GM18499 (cell line): Measurements from ENCODE around the gene PRSS48.
"Not testable (repeated sequence)": the region's sequence is repeated elsewhere in the genome, so short reads cannot be mapped to it uniquely, and the experiment has no call there.

ENCODE experiments used
- ATAC-seq: cut with Tn5 transposase; IDR thresholded peaks from one replicate; pipeline ENCODE4 v1.9.1; 2021; ENCODE audit warnings: moderate number of reproducible peaks; ENCODE audit not compliant: insufficient read depth, unreplicated experiment

Gene PRSS48, protein sequence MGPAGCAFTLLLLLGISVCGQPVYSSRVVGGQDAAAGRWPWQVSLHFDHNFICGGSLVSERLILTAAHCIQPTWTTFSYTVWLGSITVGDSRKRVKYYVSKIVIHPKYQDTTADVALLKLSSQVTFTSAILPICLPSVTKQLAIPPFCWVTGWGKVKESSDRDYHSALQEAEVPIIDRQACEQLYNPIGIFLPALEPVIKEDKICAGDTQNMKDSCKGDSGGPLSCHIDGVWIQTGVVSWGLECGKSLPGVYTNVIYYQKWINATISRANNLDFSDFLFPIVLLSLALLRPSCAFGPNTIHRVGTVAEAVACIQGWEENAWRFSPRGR

DNA sequence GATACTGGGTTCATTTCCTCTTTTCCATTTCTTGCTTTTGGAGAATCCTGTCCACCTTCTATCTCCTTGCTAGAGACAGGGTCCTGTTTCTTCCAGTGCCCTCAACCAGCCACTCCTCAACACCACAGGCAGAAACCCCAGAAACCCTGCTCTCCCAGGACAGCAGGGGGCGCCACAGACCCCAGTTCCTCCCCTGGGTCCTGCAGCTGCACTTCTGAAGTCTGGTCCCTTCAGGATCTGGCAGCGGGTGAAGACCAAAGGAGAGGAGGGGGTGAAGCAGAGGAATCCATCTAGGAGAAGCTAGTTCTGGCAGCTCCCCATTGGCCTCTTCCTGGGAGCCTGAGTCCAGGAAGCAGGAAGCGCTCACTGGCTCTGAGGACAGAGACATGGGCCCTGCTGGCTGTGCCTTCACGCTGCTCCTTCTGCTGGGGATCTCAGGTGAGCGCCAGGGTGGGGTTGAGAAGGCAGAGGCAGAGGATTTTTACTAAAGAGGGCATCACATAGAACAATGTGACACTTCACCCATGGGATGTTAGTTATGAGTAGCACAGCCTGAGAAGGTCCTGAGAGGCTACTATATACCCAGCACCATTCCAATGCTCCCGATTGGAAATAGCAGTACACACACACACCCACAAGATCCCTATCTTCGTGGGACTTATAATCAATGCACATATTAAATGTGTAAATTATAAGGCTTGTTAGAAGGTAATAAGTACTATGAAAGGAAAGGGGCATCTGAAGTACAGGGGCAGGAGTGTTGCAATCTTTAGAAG lies at the start of gene PRSS48:
PRSS48 (plus strand) TSS at position 375 of the 776 bp plus-strand sequence; CDS start at position 387, 12 bp downstream.
- ATAC-seq, result no peak

DNA sequence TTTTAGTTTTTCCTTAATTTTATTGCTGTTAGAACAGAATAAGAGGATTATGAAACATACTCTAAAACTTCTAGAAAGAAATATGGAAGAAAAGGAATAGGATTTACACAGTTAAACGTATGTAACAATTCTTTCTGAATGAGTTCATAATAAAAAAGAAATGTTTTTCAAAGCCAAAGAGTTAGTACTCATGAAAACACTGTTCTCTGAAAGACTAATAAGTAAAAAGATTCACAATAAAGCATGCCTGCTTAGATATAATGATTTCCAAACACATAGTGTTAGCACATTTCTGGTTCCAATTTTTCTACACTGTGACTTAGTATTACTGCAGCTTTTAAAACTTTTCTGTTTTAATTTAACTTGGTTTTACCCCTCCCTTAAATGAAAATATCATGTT lies 49.8 kb upstream of the PRSS48 start:
- no peak for ATAC-seq

DNA sequence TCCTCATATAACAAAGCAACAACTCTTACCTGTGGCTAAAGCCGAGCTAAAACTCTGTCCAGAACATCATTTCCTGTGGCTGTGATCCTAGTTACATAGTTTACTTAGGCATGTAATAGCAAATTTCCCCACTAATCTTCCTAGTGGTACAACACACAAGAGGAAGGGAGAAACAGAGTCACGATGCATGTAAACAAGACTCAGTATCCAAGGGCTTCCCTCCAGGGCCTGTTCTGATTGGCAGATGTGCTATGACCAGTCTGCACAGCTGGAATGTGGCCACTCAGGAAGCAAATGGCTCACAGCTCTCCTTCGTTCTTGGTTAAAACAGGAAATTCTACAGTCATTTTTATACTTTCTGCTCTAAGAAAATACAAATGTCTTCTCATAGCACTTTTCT lies 49.2 kb upstream of the PRSS48 start:
- ATAC-seq, result no peak

DNA sequence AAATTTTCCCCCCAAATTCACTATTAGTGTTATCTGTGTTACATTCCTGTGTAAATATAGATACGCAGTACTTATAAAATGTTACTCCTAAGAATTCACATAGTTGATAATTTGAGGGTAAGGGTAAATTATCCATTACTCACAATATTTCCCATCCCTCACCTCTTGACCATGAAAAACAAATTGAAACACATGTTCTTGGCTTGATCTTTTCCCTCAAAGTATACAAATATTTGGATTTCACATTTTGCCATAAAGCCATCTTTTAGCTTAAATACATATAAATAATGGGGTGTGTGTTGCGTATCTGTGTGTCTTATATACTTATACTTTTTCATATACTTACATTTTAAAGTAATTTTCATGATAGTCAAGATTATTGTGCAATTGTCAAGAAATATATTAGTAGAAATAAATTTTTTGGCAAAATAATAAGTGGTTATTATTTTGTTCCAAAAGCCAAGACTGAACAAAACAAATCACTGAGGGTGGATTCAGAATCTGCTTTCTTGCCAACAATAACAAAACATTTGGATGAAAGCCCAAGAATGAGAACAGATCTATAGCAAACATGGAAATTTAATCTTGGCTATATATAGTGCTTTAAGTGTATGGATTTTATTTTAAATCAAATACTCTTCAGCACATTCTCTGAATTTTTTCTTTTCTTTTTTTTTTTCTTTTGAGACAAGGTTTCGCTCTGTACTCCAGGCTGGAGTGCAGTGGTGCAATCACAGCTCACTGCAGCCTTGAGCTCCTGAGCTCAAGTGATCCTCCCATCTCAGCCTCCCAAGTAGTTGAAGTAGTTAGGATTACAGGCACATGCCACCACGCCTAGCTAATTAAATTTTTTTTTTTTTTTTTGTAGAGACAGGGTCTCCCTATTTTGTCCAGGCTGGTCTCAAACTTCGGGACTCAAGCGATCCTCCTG lies 48.5 kb upstream of the PRSS48 start:
- no peak for ATAC-seq

DNA sequence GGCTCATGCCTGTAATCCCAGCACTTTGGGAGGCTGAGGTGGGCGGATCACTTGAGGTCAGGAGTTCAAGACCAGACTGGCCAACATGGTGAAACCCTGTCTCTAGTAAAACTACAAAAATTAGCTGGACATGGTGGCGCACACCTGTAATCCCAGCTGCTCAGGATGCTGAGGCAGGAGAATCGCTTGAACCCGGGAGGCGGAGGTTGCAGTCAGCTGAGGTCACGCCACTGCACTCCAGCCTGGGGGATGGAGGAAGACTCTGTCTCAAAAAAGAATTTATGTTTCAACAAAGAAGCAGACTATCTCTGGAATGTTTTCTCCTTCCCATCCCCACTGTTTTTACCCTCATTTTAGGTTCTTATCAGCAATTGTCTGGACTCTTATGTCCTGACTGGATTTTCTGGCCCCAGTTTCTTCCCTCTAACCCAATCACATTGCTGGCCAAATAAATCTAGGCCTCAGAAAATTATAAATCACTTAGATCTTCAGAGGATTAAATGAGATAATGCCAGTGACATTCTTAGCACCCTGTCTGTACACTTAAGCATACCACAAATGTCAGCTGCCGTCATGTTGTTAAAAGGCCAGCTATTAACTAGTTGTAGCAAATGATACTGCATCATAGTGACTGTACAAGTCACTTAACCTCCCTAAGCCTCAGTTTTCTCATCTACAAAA lies 44.9 kb upstream of the PRSS48 start:
- ATAC-seq, result no peak

DNA sequence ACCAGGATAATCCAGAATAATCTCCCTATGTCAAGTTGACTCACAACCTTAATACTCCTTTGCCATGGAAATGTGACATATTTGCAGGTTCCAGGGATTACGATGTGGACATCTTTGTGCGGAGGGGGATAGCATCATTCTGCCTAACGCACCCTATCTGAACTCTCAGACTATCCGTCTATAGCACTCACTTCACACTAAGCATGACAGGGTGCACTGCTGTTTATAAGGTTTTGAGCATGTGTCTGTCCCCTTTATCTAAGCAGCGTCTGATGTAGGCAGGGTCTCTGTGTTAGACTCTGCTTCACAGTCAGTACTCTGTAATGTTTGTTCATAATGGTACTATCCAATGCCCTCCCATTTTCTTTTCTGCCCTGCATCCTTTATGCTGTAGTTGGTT lies 43.4 kb upstream of the PRSS48 start:
- ATAC-seq, result no peak

DNA sequence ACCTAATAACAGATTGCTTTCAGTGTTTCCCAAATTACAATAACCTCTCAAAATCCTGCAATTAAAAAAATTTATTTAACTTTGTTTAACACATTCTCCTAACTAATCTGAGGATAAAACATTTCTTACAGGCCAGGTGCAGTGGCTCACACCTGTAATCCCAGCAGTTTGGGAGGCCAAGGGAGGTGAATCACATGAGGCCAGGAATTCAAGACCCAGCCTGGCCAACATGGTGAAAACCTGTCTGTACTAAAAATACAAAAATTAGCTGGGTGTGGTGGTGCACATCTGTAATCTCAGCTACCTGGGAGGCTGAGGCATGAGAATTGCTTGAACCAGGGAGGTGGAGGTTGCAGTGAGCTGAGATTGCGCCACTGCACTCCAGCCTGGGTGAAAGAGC lies 41.6 kb upstream of the PRSS48 start:
- ATAC-seq, result not testable (repeated sequence)

DNA sequence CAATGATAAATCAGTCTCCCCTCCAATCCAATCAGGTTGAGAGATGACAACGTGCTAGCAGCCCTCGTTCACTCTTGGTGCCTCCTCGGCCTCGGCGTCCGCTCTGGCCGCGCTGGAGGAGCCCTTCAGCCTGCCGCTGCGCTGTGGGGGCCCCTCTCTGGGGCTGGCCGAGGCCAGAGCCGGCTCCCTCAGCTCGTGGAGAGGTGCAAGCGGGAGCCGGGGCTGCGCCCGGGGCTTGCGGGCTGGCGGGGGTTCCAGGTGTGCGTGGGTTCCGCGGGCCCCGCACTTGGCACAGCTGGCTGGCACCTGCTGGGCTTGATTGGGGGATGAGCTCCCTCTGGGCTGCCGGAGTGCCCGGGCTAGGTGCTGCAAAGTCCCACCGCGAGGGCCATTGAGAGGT lies 40.9 kb upstream of the PRSS48 start:
- ATAC-seq, result no peak

DNA sequence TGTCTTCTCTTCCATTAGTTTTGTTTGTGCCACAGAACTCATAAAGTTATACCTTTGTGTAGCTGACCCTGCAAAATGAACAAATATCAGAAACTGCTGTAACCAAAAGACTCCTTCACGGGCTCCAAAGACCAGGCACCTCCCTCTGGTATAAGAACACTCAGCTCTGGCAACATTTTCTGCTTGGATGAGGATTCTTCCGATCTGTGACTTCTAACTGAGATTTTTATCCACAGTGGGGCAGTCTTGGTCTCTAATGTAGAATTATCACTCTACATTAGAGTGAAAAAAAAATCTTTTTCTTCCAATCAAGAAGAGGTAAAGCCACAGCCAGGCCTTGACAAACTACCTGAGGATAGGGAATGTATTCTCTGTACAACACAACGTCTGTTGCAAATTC lies 38.5 kb upstream of the PRSS48 start:
- ATAC-seq, result no peak

DNA sequence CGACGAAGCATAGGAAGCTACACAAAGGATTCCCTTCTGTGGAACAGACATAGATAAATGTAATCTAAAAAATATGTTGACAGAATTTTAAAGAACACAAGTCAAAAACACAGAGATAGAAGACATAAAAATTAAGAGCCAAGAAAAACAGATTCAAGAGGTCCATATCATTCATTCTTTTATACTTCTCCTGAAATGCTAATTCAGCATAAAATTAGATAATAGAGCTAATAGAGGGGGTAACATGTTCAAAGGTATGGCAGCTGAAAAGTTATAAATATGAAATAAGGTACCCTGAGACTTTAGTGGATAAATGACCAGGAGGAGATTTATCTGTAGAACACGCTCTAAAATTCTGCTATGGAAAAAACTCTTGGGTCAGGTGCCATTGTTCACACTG lies 37.4 kb upstream of the PRSS48 start:
- no peak for ATAC-seq

DNA sequence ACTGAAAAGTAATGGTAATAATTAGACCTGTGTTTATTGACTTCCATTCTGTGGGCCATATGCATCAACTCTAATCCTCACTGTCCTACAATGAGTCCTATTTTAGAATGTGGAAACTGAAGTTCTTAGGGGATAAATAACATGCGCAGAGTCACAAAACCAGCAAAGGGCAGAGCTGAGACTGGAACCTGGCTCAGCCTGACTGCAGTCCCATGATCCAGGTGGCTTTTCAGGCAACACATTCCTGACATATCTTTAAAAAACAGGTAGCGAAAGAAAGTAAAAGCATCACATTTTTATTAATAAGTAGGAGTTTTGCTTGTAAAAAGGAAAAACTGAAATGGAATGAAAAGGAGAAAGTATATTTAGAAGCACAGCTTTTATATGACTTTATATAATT lies 34.7 kb upstream of the PRSS48 start:
- ATAC-seq, result no peak

DNA sequence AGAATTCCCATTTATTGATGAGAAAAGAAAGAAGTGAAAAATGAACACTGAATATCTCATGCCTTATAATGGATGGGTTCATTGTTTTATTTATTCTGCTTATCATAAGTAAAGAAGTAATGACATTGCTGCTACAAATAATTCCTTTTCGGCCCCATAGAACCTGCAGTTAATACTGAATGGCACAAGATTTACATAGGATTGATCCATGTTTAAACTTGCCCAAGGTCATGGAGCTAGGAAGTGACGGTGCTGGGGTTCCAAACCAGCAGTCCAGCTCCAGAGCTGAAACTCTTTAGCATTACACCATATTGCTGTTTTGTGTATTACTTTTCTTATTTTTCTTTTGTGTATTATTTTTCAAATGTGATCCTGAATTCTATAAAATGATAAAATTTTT lies 30.2 kb upstream of the PRSS48 start:
- ATAC-seq, result no peak

DNA sequence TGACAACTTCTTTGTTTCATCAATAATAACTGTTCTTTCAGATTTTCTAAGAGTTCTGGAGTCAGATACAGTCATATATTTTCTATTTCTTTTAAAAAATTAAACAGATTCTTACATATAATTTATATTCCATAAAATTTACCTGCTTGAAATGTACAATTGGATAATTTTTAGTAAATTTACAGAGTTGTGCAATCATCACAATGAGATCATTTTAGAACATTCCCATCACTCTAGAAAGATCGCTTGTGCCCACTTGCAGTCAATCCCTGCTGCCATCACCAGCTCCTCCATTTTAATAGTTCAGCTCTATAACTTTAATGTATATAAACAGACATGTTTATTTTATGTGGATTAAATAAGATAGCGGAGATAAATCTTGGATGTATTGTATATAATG lies 29.6 kb upstream of the PRSS48 start:
- no peak for ATAC-seq

DNA sequence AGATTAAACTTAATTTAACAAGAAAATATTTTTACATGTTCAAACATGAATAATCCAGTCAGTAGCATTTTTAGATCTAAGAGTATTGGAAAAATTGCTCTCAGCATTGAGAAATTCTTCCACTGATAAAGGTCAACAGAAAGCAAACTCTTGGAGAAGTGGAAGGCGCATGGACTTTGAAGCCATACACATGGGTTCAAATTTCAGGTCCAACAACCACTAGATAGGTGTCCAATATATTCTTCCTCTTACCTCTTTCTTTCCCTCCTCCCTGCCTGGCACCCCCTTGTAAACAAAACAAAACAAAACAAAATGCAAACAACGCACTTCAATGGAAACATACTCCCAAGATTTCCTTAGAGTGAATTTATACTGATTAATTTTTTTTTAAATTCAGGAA lies 28.4 kb upstream of the PRSS48 start:
- no peak for ATAC-seq

DNA sequence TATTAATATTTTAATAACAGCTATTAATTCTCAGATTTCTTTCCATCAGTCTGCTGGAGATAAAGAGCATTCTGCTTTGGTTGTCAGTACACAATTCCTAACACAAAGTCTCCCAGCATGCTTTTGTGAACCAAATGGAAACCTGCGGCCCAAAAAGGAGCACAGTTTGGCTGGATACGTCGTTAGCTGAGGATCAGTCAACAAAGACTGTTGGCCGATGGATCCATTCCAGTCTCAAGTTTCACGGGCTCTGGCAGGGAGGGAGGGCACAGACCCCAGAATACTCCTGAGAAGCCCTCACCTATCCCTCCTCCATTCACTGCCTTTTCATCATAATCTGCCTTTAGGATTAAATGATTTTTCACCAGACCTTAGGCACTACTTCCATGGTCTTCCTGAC lies 26.3 kb upstream of the PRSS48 start:
- no peak for ATAC-seq

DNA sequence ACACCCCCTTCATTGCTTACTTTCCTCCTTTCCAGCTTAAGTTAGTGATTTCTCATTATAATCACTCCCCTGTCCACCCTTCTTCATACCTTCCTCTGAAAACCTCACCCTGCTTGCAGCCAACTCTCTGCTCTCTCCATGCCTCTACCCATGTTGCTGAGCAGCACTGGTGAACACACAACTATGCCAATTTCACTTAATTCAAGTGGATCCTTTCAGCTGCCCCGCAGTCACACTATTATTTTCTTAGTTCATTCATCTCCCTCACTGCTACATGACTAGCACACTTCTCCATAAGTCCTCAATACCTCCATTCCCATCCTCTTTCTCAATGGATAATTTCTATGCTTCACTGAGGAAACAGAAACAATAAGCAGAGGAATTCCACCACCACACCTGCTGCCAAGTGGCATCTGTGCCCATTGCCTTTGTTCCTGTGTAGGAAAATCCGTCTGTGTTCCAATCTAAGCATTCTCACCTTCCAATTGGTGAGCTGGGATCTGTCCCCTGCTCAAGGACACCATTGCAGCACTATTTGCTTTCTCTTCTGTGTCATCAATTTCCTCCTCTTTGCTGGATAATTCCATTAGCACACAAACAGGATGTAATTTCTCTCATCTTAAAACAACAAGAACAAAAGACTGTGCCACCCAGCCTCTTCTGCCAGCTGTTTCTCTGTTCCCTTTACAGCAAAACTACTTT lies 25.2 kb upstream of the PRSS48 start:
- no peak for ATAC-seq

DNA sequence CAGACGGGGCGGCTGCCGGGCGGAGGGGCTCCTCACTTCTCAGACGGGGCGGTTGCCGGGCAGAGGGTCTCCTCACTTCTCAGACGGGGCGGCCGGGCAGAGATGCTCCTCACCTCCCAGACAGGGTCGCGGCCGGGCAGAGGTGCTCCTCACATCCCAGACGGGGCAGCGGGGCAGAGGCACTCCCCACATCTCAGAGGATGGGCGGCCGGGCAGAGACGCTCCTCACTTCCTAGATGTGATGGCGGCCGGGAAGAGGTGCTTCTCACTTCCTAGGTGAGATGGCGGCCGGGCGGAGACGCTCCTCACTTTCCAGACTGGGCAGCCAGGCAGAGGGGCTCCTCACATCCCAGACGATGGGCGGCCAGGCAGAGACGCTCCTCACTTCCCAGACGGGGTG lies 21.7 kb upstream of the PRSS48 start:
- not testable (repeated sequence) for ATAC-seq

DNA sequence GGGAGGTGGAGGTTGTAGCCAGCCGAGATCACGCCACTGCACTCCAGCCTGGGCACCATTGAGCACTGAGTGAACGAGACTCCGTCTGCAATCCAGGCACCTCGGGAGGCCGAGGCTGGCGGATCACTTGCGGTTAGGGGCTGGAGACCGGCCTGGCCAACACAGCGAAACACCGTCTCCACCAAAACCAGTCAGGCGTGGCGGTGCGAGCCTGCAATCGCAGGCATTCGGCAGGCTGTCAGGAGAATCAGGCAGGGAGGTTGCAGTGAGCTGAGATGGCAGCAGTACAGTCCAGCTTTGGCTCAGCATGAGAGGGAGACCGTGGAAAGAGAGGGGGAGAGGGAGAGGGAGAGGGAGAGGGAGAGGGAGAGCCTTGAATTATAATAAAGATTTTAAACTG lies 21.3 kb upstream of the PRSS48 start:
- not testable (repeated sequence) for ATAC-seq

DNA sequence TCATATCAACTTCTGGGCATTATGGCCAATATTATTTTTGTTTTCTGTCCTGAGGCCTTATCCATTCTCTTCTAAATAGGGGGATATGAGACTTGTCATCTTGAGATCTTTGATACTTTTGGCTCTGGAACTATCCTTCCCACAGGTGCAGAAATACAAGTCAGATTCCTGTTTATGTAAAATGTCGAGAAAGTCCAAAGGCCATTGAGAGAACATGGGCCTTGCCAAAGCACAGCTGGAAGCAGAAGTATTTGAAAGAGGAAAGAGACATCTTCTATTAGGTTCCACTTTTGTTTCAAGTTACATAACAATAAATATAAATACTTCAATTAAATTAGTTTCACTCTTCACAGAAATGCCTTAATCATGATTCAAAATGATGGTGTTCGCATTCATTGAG lies 20.8 kb upstream of the PRSS48 start:
- ATAC-seq, result no peak

DNA sequence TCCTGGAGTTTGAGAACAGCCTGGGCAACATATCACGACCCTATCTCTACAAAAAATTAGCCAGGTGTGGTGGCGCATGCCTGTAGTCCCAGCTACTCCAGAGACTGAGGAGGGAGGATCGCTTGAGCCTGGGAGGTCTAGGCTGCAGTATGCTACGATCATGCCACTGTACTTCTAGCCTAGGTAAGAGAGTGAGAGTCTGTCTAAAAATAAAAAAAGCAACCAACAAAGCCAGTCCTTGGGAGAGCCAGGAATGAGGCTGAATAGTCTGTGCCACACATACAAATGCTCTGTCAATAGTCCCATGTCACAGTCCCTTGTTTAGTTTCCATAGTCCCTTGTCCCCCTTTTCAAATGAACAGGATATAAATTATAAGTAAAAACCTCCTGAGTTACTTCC lies 19.3 kb upstream of the PRSS48 start:
- ATAC-seq, result no peak
